GM15510 (cell line): ENCODE results near the gene COL21A1.

Experiments
- POLR2A ChIP-seq: IDR thresholded peaks from 3 replicates; pipeline ENCODE4 v1.6.1; 2011; ENCODE audit warnings: borderline replicate concordance; ENCODE audit not compliant: insufficient read length; ENCODE audit errors: extremely low read depth

Gene COL21A1

GRCh38 chr6:56230976-56231566 is 16.3 kb downstream of the COL21A1 start:
- TF ChIP-seq POLR2A: no peak

GRCh38 chr6:56227071-56227879 is 20.1 kb downstream of the COL21A1 start:
- TF ChIP-seq POLR2A: no peak

GRCh38 chr6:56223995-56224394 is 23.4 kb downstream of the COL21A1 start:
- TF ChIP-seq POLR2A: no peak

GRCh38 chr6:56222499-56222898 is 24.9 kb downstream of the COL21A1 start:
- TF ChIP-seq POLR2A: no peak

- TF ChIP-seq POLR2A: no peak
Measured at GRCh38 chr6:56220078-56220477, 27.3 kb downstream of the COL21A1 start.

- TF ChIP-seq POLR2A: no peak
Measured at GRCh38 chr6:56214703-56215101, 32.7 kb downstream of the COL21A1 start.

- no peak for TF ChIP-seq POLR2A
Measured at GRCh38 chr6:56214041-56214702, 33.2 kb downstream of the COL21A1 start.

GRCh38 chr6:56211724-56212123 is 35.7 kb downstream of the COL21A1 start:
- no peak for TF ChIP-seq POLR2A

- no peak for TF ChIP-seq POLR2A
Measured at GRCh38 chr6:56204134-56204533, 43.2 kb downstream of the COL21A1 start.

GRCh38 chr6:56199956-56200355 is 47.4 kb downstream of the COL21A1 start:
- TF ChIP-seq POLR2A: no peak

- no peak for TF ChIP-seq POLR2A
Measured at GRCh38 chr6:56193846-56194245, 53.5 kb downstream of the COL21A1 start.

- no peak for TF ChIP-seq POLR2A
Measured at GRCh38 chr6:56188429-56188828, 59.0 kb downstream of the COL21A1 start.

- no peak for TF ChIP-seq POLR2A
Measured at GRCh38 chr6:56187686-56188085, 59.7 kb downstream of the COL21A1 start.

- no peak for TF ChIP-seq POLR2A
Measured at GRCh38 chr6:56176741-56177140, 70.6 kb downstream of the COL21A1 start.

GRCh38 chr6:56173228-56173627 is 74.2 kb downstream of the COL21A1 start:
- TF ChIP-seq POLR2A: no peak

- TF ChIP-seq POLR2A: no peak
Measured at GRCh38 chr6:56172144-56172543, 75.2 kb downstream of the COL21A1 start.
